ENCODE measurements around the gene FHL1. TPM values are rescaled to one million over a fixed set of nuclear protein-coding genes. Genes with fewer than 3 reads are reported as not detected.

The FHL1 gene
- total RNA-seq, 2 experiments from 2014 or later: 27.2 to 28.4 TPM

GRCh38 chrX:136219893-136220292 is 72.6 kb downstream of the FHL1 start:
- TF ChIP-seq, protein P1, sequence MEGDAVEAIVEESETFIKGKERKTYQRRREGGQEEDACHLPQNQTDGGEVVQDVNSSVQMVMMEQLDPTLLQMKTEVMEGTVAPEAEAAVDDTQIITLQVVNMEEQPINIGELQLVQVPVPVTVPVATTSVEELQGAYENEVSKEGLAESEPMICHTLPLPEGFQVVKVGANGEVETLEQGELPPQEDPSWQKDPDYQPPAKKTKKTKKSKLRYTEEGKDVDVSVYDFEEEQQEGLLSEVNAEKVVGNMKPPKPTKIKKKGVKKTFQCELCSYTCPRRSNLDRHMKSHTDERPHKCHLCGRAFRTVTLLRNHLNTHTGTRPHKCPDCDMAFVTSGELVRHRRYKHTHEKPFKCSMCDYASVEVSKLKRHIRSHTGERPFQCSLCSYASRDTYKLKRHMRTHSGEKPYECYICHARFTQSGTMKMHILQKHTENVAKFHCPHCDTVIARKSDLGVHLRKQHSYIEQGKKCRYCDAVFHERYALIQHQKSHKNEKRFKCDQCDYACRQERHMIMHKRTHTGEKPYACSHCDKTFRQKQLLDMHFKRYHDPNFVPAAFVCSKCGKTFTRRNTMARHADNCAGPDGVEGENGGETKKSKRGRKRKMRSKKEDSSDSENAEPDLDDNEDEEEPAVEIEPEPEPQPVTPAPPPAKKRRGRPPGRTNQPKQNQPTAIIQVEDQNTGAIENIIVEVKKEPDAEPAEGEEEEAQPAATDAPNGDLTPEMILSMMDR (IDR thresholded peaks at IDR 0.05): no peak
- Histone ChIP-seq H3K36me3 (ENCODE audit: insufficient read depth, low read length) (peaks cover 52% of the 10 kb centered on the region), H3K4me3 (ENCODE audit: low read length) (no peak overlapping the region), H3K9me3 (ENCODE audit: control insufficient read depth in 1 of 2, insufficient read depth in 1 of 2, low read length in 2 of 2) (no peaks in the 10 kb centered on the region), H3K27me3 (ENCODE audit: control insufficient read depth in 1 of 2, insufficient read depth in 2 of 2, low read length in 2 of 2) (no peaks in the 10 kb centered on the region), H3K4me1 (ENCODE audit: insufficient read depth, low read length) (no peaks in the 10 kb centered on the region), H3K27ac (ENCODE audit: low read depth in 1 of 2, low read length in 2 of 2) (no peak overlapping the region)
- DNase-seq: no peak
- Mint-ChIP-seq H3K36me3 (ENCODE audit: low read depth) (peaks cover 52% of the 10 kb centered on the region), H3K4me3 (no peak overlapping the region), H3K9me3 (no peaks in the 10 kb centered on the region), H3K4me1 (ENCODE audit: low read depth) (no peaks in the 10 kb centered on the region), H3K27me3 (no peaks in the 10 kb centered on the region), H3K27ac (no peak overlapping the region)
- CTCF ChIA-PET: no interaction called here
- intact Hi-C loops (cut with DNase I, micrococcal nuclease): no loop called here
- POLR2A ChIA-PET: no interaction called here
- no peak for ATAC-seq (ENCODE audit: poor library complexity)

DNA sequence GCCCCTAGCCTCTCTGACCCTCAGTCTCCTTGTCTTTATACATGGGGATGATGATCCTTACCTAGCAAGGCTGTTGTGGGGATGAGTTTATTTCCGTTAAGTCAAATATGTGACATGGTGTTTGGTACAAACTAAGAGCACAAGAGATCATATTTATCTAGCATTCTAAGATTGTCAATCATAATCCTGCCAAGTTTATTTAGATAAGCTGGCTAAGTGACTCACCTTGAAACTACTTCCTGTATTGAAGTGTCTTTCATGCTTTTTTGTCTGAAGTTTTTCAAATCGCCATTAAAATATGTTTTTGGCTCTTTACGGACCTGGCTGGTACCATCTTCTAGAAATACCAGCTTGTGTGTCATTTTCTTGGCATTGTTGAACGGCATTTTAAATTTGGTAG is 73.2 kb downstream of the FHL1 start:
- no peaks in the 10 kb centered on the region for H3K4me1 Mint-ChIP-seq (ENCODE audit: low read depth)
- intact Hi-C loops (cut with DNase I, micrococcal nuclease): no loop called here
- no peak overlapping the region for H3K27ac Mint-ChIP-seq
- TF ChIP-seq, protein P1 (IDR thresholded peaks at IDR 0.05): no peak
- peaks cover 58% of the 10 kb centered on the region for H3K36me3 Mint-ChIP-seq (ENCODE audit: low read depth)
- Histone ChIP-seq H3K4me1 (ENCODE audit: insufficient read depth, low read length) (no peaks in the 10 kb centered on the region), H3K9me3 (ENCODE audit: control insufficient read depth in 1 of 2, insufficient read depth in 1 of 2, low read length in 2 of 2) (no peaks in the 10 kb centered on the region), H3K27me3 (ENCODE audit: control insufficient read depth in 1 of 2, insufficient read depth in 2 of 2, low read length in 2 of 2) (no peaks in the 10 kb centered on the region), H3K36me3 (ENCODE audit: insufficient read depth, low read length) (peaks cover 59% of the 10 kb centered on the region), H3K4me3 (ENCODE audit: low read length) (no peak overlapping the region), H3K27ac (ENCODE audit: low read depth in 1 of 2, low read length in 2 of 2) (no peak overlapping the region)
- DNase-seq (no peak), ATAC-seq (ENCODE audit: poor library complexity) (no peak)
- ChIA-PET CTCF (no interaction called here), POLR2A (no interaction called here)
- no peak overlapping the region for H3K4me3 Mint-ChIP-seq
- no peaks in the 10 kb centered on the region for H3K9me3 Mint-ChIP-seq
- H3K27me3 Mint-ChIP-seq: no peaks in the 10 kb centered on the region

- H3K36me3 ChIP-seq (ENCODE audit: insufficient read depth, low read length): peaks cover 63% of the 10 kb centered on the region
- Mint-ChIP-seq H3K4me1 (ENCODE audit: low read depth) (no peaks in the 10 kb centered on the region), H3K36me3 (ENCODE audit: low read depth) (peaks cover 63% of the 10 kb centered on the region), H3K27ac (no peak overlapping the region), H3K27me3 (no peaks in the 10 kb centered on the region), H3K4me3 (no peak overlapping the region), H3K9me3 (no peaks in the 10 kb centered on the region)
- TF ChIP-seq, protein P1 (IDR thresholded peaks at IDR 0.05): no peak
- no peaks in the 10 kb centered on the region for H3K9me3 ChIP-seq (ENCODE audit: control insufficient read depth in 1 of 2, insufficient read depth in 1 of 2, low read length in 2 of 2)
- no peak overlapping the region for H3K4me3 ChIP-seq (ENCODE audit: low read length)
- CTCF ChIA-PET: no interaction called here
- H3K27ac ChIP-seq (ENCODE audit: low read depth in 1 of 2, low read length in 2 of 2): no peak overlapping the region
- POLR2A ChIA-PET: no interaction called here
- H3K27me3 ChIP-seq (ENCODE audit: control insufficient read depth in 1 of 2, insufficient read depth in 2 of 2, low read length in 2 of 2): no peaks in the 10 kb centered on the region
- no peaks in the 10 kb centered on the region for H3K4me1 ChIP-seq (ENCODE audit: insufficient read depth, low read length)
- intact Hi-C loops (cut with DNase I, micrococcal nuclease): no loop called here
- DNase-seq: no peak
- no peak for ATAC-seq (ENCODE audit: poor library complexity)
Observed at GRCh38 chrX:136220951-136221350, 73.6 kb downstream of the FHL1 start.
